ENCODE measurements around the gene FOXN3.

GRCh38 chr14:89370781-89371180, 46.3 kb downstream of the FOXN3 start:
- TF ChIP-seq SUZ12 (IDR thresholded peaks at IDR 0.05) (no peak), ELF4 (IDR thresholded peaks at IDR 0.05) (no peak), SP1 (IDR thresholded peaks at IDR 0.05) (no peak), FOXK2 (IDR thresholded peaks at IDR 0.05) (no peak), HDGF (IDR thresholded peaks at IDR 0.05; ENCODE audit: borderline replicate concordance) (no peak)
